GM12892 (cell line): ENCODE measurements around the gene SSB. TPM values are rescaled to one million over a fixed set of nuclear protein-coding genes. Genes with fewer than 3 reads are reported as not detected.
"Not testable (repeated sequence)": the region's sequence is repeated elsewhere in the genome, so short reads cannot be mapped to it uniquely, and the experiment has no call there.

Experiments used
- DNase-seq: peaks from one replicate; pipeline ENCODE4 v3.0.0; 2011; ENCODE audit not compliant: insufficient read length
- FAIRE-seq: peaks from 2 replicates; lab custom pipeline; 2011; peaks lifted over from hg19 to GRCh38; lab: Jason Lieb, UNC
- POLR2A ChIP-seq: IDR thresholded peaks from 2 replicates; pipeline ENCODE4 v1.6.1; 2011; ENCODE audit warnings: low read depth, low read length, control low read depth
- POLR2AphosphoS5 ChIP-seq: IDR thresholded peaks from 2 replicates; pipeline ENCODE4 v1.6.1; 2011; ENCODE audit warnings: low read depth, low read length, control low read depth
- TAF1 ChIP-seq: IDR thresholded peaks from 2 replicates; pipeline ENCODE4 v1.6.1; 2011; ENCODE audit warnings: low read depth, mild to moderate bottlenecking, control low read depth, low read length, borderline replicate concordance
- polyA plus RNA-seq: library from polyadenylated mRNA; unstranded; fragments of >200 nt; gene quantifications from one replicate; pipeline ENCODE4 v1.2.1, GENCODE V29; 2012; ENCODE audit warnings: missing spikeins, inconsistent platforms; ENCODE audit not compliant: missing spikeins

Gene SSB
- 154 TPM for polyA plus RNA-seq

GRCh38 chr2:169798718-169799592 lies at the start of gene SSB:
Gene SSB (plus strand): TSS chr2:169798871. CDS start chr2:169800961, 2,090 bp downstream.
- peak; percentile 80 for DNase-seq
- peak; percentile 96 for FAIRE-seq
- peak; percentile 78 for TF ChIP-seq POLR2AphosphoS5
- TF ChIP-seq TAF1: peak; percentile 76
- TF ChIP-seq POLR2A: peak; percentile 87

- no peak for FAIRE-seq
- no peak for TF ChIP-seq POLR2A
- no peak for TF ChIP-seq TAF1
- no peak for DNase-seq
Observed at GRCh38 chr2:169752752-169753151, 45.9 kb upstream of the SSB start.

GRCh38 chr2:169755083-169755870 lies 43.4 kb upstream of the SSB start:
- no peak for TF ChIP-seq TAF1
- no peak for TF ChIP-seq POLR2AphosphoS5
- TF ChIP-seq POLR2A: no peak
- FAIRE-seq (no peak), DNase-seq (no peak)

GRCh38 chr2:169756342-169756741 lies 42.3 kb upstream of the SSB start:
- FAIRE-seq (no peak), DNase-seq (no peak)
- TF ChIP-seq POLR2AphosphoS5: no peak
- TF ChIP-seq TAF1: no peak
- no peak for TF ChIP-seq POLR2A

GRCh38 chr2:169757356-169757755 lies 41.3 kb upstream of the SSB start:
- FAIRE-seq (no peak), DNase-seq (no peak)
- TF ChIP-seq POLR2A: no peak
- TF ChIP-seq POLR2AphosphoS5: no peak
- no peak for TF ChIP-seq TAF1

GRCh38 chr2:169757778-169758177 lies 40.9 kb upstream of the SSB start:
- TF ChIP-seq POLR2AphosphoS5 (no peak), TAF1 (no peak), POLR2A (no peak)
- FAIRE-seq (no peak), DNase-seq (no peak)

- DNase-seq (no peak), FAIRE-seq (no peak)
- TF ChIP-seq POLR2AphosphoS5 (no peak), TAF1 (no peak), POLR2A (no peak)
Observed at GRCh38 chr2:169759987-169760386, 38.7 kb upstream of the SSB start.

GRCh38 chr2:169760798-169761197 lies 37.9 kb upstream of the SSB start:
- FAIRE-seq, DNase-seq: not testable (repeated sequence)

GRCh38 chr2:169761251-169761969 lies 37.3 kb upstream of the SSB start:
- DNase-seq: no peak
- FAIRE-seq: no peak
- no peak for TF ChIP-seq POLR2A
- no peak for TF ChIP-seq POLR2AphosphoS5
- TF ChIP-seq TAF1: no peak

- no peak for TF ChIP-seq POLR2A
- no peak for TF ChIP-seq POLR2AphosphoS5
- TF ChIP-seq TAF1: no peak
- no peak for DNase-seq
- no peak for FAIRE-seq
Observed at GRCh38 chr2:169761970-169762292, 36.7 kb upstream of the SSB start.

- TF ChIP-seq TAF1: no peak
- TF ChIP-seq POLR2AphosphoS5: no peak
- no peak for TF ChIP-seq POLR2A
- no peak for FAIRE-seq
- no peak for DNase-seq
Observed at GRCh38 chr2:169765523-169765922, 33.1 kb upstream of the SSB start.
